HG02943 (cell line): ENCODE measurements around the gene GADD45B.
A peak's percentile ranks its signal among the peaks of the same experiment; 100 is the strongest.

Experiments used
- ATAC-seq: cut with Tn5 transposase; IDR thresholded peaks from one replicate; pipeline ENCODE4 v1.9.1; 2021; ENCODE audit warnings: mild to moderate bottlenecking, low read depth, moderate library complexity; ENCODE audit not compliant: unreplicated experiment

GADD45B gene, protein sequence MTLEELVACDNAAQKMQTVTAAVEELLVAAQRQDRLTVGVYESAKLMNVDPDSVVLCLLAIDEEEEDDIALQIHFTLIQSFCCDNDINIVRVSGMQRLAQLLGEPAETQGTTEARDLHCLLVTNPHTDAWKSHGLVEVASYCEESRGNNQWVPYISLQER

DNA sequence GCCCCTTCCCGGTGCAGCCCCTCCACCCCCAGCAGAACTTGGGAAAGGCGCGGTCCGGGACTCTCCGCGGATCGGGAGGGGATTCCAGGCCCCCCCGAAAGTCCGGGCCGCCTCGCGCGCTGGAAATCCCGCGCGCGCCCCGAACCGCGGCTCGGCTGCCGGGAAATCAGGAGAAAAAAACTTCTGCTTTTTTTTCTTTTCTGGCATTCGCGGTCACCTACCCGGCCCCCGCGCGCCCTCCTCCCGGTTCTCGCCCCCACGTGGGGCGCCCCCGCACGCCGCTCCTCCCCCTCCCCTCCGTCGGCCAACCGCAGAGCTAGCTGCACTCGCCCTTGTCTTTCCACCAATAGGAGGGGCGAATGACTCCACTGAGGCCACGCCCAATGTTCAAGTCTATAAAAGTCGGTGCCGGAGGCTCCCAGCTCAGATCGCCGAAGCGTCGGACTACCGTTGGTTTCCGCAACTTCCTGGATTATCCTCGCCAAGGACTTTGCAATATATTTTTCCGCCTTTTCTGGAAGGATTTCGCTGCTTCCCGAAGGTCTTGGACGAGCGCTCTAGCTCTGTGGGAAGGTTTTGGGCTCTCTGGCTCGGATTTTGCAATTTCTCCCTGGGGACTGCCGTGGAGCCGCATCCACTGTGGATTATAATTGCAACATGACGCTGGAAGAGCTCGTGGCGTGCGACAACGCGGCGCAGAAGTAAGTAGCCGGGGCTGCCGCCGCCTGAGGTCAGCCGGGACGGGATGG is at the start of gene GADD45B:
Gene GADD45B (plus strand): TSS at position 426 of the 749 bp plus-strand sequence. CDS start 232 bp downstream, at position 658.
- ATAC-seq, result peak; percentile 48

DNA sequence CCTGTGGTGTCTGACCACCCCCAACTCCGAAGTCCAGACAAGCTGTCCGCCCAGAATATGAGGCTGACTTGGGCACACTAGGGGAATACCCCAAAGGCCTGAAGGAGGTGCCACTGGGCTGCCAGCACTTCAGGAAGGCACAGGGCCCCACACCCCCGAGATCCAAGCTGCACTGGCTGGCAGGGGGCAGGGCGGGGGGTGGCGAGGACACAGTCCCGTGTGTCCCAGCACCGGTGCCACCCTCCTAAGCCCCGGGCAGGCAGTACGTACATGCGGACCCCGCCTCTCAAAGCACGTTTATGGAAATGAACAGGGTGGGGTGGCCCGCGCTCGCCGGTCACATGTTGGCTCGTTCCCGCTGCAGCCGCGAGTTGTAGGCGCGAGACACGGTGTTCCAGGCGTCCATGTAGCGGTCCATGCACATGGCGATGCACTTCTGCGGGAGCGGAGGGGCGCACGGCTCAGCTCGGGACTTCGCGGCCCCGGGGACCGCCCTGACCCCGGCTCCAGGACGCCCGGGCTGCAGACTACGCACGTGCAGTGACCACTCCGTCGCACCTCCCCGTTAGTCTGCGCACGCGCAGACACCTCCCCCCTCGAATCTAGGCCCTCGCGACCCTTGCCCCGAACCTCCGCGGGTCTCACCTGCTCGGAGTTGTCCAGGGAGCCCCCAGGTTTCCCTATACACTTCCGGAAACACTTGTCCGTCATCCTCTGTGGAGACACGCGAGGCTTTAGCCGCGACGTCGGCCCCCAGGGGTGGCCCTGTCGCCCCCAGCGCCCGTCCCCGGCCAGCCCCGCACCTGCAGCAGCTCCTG is 49.1 kb upstream of the GADD45B start:
- peak; percentile 26 for ATAC-seq

DNA sequence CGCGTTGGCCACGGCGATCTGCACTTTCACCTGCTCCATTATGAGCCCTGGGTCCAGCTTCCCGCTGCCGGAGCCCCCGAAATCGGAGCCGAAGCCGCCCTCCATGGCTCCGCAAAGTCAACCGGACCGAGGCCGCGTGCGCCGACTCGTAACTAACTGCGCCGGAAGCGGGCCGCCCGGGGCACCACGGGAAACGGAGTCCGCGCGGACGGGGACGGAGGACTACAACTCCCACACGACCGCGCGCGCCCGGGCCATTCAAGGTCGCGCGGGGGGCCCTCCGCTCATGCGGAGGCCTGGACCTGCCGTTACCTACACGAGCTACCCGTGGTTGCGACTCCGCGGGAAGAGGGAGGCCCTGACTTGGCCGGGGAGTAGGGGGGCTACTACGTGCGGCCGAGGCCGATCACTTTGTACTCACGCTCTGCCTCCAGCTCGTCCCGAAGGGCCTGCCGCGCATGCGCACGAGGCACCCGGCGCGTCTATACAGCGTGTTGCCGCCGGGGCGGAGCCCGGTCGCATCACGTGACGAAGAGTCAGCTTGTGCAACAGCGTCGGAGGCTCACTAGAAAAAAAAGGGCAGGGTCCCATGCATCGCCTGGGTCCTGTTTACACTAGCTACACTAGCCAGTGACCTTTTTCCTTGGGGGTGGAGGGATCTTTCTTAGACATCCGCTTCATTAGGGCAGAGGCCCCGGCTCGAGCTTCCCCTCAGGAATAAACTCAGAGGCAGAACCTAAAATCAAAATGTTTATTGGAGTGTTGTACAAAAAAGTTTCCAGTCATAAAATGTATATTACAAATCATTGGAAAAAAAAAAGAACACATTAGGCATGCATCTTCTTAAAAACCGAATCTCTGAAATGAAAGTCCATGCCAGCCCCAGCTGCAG is 48.3 kb upstream of the GADD45B start, which contains the start of gene TIMM13:
Gene TIMM13 (minus strand): TSS at position 158 of the 892 bp plus-strand sequence. CDS start 53 bp downstream, at position 105.
- ATAC-seq, result peak; percentile 70

DNA sequence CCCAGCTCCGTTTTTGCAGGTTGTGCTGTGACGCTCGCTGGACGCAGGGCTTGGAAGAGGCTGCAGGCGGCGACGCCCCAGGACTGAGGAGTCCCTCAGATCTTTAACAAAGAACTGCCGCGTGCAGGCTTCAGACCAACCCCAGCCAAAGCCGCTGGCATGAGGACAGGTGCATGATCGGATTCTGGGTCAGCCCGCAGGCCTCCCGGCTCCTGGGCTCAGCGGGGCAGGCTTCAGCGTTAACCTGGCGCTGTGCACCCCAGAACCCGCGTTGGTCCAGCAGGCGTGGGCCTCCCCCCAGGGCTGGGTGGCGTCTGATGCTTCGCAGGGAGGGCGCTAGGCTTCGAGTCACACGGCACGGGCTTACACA is 47.6 kb upstream of the GADD45B start:
- no peak for ATAC-seq

DNA sequence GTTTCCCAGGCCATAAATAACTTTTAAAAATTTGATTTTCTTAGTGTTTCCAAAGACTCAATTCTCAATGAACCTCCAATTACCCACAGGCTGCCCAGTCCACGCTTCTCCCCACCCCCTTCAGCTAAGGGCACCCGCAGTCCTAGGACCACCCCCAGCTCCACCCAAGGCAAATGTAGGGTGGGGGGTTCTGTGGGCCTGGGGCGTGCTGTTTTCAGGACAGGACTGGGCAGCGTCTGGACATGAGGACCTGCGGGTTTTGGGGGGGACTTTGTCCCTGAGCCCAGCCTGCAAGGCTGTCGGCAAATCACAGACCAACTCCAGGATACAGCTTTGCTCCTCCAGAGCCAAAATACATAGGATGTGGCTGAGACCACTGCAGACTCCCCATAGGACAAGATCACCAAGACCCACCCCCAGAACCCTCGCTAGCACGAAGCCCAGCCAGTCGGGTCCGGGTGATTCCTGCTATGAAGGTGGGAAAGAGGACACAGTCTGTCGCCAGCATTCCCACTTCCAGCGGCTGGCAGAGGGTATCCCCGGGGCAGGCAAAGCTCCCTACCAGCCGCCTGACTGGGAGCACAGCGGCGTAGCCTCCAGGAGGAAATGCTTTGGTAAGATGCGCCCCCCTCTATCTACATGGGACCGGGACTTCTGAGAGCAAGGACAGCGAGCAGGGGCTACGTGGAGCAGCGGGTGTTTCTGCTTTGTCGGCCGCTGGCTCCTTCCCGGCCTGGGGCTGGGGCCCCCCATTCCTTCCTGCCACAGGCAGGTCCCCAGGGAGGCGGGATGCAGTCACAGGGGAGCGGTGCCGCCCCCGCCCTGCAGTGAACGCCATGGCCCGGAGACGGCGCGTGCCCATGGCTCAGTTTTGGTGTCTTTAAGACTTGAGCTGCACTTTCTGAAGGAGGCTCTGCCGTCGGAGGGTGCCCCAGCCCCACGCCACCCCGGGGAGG is 46.9 kb upstream of the GADD45B start:
- ATAC-seq, result no peak

DNA sequence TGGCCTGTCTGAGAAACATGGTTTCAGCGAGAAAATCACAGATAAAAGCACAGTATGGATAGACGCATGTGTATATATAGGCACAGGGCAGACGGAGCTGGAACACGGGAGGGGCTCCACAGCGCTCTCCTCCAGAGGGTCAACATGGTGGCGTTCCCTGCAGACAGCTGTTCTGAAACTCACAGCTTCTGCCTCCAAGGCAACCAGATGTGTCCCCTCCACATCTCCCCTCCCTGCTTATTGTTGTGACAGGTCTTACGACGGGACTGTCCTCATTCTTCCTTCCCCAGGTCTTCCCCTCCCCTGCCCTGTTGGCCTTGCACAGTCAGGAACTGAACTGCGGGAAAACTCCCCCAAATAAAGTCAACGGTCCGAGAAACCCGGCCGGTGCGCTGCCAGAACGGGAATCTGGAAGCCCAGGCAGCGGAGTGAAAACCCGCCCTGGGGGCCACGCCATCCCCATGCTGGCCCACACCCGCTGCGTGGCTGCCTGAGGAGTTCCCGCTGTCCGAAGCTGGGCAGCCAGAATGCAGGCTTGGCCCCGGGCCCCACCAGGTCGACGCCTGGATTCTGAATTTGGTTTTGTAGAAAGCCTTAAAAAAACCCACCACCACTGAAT is 45.9 kb upstream of the GADD45B start:
- no peak for ATAC-seq

DNA sequence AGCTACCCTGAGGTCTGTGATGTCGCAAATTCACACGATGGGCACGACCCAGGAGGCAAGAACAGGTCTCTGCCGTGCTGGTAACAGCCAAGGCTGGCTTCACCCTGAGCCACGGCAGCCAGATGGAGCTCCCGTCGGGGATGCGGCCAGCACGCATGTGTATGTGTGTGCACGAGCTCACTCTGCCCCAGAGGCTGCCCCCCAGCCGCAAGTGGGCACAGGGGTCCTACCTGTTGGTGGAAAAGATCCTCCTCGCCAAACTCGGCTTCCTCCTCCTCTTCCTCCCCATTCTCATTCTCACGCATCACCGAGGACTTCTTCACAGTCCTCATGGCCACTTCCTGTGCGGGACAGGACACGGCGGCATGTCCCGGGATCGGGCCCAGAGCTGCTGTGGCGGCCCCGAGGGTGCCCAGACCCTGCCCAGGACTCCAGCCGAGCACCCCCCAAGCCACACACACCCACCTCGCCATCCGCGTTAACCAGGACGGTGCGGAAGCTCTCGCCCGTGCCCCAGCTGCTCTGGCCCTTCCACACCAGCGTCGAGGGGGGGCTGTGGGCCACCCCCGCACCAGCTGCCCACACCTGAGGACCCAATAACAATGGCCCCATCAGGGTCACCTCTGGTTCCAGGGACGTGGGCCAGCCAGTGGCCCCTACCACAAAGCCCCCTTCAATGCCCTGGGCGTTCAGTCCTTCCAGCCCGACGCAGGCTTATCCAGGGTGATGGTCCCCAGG is 44.4 kb upstream of the GADD45B start:
- no peak for ATAC-seq

DNA sequence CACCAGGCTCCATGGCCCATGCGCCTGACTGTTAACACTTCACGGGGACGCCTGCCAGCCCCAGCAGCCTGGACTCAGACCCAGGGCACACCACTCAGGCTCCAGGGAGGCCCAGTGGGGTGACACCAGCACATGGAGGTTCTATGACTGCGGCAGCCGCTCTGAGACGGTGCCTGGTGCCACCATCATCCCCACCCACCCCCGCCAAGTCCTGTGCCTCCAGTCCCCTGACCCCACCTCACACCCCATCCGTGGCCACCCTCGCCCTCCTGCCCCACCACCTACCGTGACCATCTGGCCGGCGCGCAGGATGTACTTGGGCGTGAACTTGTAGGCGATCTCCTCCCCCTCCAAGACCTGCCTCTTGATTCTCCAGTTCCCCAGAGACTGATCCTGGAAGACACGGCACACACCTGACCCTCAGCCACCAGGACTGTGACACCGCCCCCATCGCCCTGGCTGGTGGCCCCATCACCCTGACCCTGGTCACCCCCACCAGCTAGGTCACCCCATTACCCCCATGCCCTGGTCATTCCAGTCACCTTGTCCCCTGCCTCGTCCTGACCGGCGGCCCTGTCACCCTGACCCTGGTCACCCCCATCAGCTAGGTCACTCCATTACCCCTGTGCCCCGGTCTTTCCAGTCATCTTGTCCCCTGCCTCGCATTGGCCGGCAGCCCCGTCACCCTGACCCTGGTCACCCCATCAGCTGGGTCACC is 43.6 kb upstream of the GADD45B start:
- no peak for ATAC-seq

DNA sequence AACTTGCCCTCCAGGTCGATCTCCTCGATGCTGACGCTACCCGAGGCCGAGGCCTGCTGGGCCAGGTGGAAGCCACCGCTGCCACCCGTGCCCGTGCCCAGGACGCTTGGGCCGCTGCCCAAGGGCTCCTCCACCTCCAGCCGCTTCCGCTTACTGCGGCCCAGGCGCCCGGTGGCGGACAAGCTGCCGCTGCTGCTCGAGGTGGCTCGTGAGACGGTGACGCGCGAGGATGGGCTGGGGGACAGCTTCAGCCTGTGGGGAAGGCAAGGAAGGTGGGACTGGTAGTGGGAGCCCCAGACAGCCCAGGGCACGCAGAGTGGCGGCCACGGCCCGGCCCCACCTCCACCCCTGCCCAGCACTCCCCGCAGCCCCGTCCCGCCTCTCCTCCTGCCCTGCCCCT is 42.1 kb upstream of the GADD45B start:
- ATAC-seq, result no peak

DNA sequence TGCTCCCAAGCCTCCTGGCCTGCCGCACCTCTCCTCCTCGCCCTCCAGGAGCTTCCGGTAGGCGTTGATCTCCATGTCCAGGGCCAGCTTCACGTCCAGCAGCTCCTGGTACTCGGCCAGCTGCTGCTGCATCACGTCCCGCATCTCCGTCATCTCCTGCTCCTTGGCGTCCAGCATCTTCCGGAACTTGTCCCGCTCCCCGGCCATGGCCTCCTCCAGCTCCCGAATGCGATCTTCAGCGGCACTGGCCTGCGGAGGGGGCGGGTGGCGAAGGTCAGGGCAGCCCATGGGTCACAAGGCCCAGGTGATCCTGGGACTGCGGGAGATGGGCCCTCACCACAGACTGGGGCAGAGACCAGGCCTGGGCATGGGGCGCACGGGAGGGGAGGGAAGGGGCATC is 41.7 kb upstream of the GADD45B start:
- ATAC-seq, result no peak

DNA sequence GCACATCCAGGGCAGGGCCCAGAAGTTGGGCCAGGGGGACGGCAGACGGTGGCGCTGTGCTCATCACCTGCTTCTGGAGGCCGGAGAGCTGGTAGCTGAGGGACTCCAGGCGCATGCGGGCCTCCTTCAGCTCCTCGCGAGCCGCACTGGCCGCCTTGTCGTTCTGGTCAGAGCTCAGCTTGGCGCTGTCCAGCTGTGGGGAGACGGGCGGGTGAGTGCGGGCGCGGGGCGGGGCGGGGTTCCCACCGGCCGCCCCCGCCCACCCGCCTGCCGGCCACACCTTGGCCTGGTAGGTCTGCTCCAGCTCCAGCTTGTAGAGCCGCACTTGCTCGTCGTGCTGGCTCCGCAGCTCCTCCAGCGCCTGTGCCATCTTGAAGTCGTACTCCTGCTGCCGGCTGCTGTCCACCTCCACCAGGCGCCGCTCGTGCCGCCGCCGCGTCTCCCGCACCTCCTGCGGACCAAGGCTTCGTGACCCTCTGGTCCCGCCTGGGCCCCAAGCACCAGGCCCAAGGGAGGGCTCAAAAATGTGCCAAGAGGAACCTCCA is 41.1 kb upstream of the GADD45B start:
- ATAC-seq, result no peak

DNA sequence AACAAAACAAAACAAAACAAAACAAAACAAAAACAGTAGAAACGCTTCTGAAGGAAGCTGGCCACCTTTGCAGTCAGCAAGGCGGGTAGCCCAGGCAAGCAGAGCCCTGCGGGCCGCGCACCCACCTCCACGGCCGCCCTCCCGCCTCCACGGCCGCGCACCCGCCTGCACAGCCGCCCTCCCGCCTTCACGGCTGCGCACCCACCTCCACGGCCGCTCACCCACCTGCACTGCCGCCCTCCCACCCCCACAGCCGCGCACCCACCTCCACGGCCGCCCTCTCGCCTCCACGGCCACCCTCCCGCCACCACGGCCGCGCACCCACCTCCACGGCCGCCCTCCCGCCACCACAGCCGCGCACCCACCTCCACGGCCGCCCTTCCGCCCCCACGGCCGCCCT is 39.5 kb upstream of the GADD45B start:
- no peak for ATAC-seq

DNA sequence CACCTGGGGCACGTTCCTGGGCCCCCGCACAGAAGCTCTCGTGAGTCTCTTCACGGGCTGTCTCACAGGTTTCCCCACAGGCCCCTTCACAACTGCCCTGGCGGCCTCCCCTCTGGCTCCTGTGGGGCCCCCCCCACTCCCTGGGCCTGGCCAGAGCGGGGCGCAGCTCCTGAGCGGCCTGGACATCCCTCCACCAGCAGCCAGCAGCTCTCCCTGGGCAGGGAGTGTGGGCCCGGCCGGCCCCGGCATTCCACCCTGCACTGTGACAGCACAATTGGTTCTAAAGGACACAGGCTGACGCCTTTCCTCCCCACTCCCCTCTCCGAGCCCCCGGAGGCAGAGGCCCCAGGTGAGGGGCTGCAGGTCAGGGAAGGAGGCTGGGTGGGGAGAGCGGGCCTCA is 39.0 kb upstream of the GADD45B start:
- no peak for ATAC-seq

DNA sequence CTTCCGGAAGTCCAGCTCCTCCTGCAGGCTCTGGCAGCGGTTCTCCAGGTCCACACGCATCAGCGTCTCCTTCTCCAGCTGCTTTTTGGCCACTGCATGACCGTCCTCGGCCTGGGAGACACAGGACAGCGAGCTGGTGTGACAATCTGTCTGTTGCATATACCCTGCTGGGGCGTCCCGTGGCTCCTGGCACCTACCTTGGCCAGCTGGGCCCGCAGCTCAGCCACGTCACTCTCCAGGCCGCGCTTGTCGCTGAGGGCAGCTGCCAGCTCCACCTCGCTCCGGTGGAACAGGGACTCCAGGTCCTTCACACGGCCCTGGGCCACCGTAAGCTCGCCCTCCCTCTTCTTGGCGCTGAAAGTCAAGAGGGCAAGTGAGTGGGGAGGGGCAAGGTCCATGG is 37.7 kb upstream of the GADD45B start:
- no peak for ATAC-seq

DNA sequence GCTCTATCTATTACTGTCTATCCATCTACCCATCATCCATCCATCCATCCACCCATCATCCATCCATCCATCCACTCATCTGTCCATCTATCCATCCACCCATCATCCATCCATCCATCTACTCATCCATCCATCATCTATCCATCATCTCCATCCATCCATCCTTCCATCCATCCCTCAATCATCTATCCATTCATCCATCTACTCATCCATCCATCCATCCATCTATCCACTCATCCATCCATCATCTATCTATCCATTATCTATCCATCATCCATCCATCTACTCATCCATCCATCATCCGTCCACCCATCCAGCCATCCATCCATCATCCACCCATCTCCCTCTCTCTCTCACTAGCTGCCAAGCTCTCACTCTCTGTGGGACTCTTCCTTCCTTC is 35.4 kb upstream of the GADD45B start:
- ATAC-seq, result no peak

DNA sequence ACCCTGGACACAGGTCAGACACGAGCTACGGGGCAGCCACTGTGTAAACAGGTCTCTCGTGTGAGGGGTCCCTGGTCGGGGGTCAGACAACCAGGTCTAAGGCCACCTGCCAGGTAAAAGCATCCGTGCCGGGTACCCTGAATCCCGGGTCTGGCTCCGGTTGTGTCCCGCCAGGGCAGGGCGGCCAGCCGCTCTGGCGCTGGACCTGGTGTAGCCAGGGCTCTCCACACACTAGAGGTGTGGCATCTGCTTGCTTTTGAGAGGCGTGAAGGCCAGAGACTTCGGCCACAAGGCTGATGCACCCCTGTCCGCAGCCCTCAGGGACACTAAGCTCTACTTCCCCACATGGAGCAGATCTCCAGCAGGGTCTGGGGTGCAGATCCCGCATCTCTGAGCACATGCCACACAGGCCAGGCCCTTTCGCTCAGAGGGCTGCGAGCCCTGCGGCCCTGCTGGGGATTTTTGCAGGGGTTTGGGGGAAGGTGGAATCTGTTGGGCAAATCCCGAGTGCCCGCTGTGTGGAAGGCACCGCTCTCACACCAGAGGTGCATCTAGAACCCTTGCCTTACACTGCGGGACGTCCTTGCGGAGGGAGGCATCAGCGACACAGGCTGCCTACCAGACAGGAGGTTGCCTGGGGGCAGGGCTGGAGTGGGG is 34.7 kb upstream of the GADD45B start:
- no peak for ATAC-seq
